ENCODE measurements around the gene PTOV1.

PTOV1 gene

GRCh38 chr19:49894011-49894664 lies 43.2 kb downstream of the PTOV1 start:
- peaks cover 3 to 8% of the 10 kb centered on the region in 2 experiments for H3K4me1 ChIP-seq (ENCODE audit: control insufficient read depth in 1 of 2, insufficient read depth in 2 of 2, low read length in 2 of 2)
- no peaks in the 10 kb centered on the region for H3K27me3 ChIP-seq (ENCODE audit: insufficient read depth, low read length)
- no peak overlapping the region for H3K27ac ChIP-seq (ENCODE audit: low read depth, low read length)
- H3K79me2 ChIP-seq (ENCODE audit: control insufficient read depth, insufficient read depth, low read length, poor library complexity): no peaks in the 10 kb centered on the region
- no CpG with 5 or more reads among the region's 18 CpGs for WGBS (ENCODE audit: extremely low coverage, insufficient coverage, insufficient read length)
- H3K9me3 ChIP-seq (ENCODE audit: insufficient read depth, low read depth, low read length): peaks cover 12% of the 10 kb centered on the region
- H3K23ac ChIP-seq (ENCODE audit: low read length): no peak overlapping the region
- H3K4ac ChIP-seq (ENCODE audit: low read depth, low read length): no peak overlapping the region
- H3K4me3 ChIP-seq (ENCODE audit: low read depth, low read length): no peak overlapping the region
- no peaks in the 10 kb centered on the region for H3K36me3 ChIP-seq (ENCODE audit: control insufficient read depth in 1 of 2, insufficient read depth in 2 of 2, low read length in 2 of 2)
- H2AFZ ChIP-seq (ENCODE audit: insufficient read depth, low read length, poor library complexity): no peak overlapping the region
- H4K12ac ChIP-seq (ENCODE audit: low read depth, low read length): no peak overlapping the region
- H4K8ac ChIP-seq (ENCODE audit: low read depth, low read length): no peak overlapping the region
- H2BK12ac ChIP-seq (ENCODE audit: low read length): no peak overlapping the region
- no peak overlapping the region for H2AK5ac ChIP-seq (ENCODE audit: low read length)
- H3K18ac ChIP-seq (ENCODE audit: low read length): no peak overlapping the region
- H3K4me2 ChIP-seq (ENCODE audit: low read length): no peak overlapping the region
- no peak overlapping the region for H2BK5ac ChIP-seq (ENCODE audit: low read depth, low read length, poor library complexity)
- no peak for DNase-seq
- H4K91ac ChIP-seq (ENCODE audit: low read depth, low read length): no peak overlapping the region
- no peaks in the 10 kb centered on the region for H3K79me1 ChIP-seq (ENCODE audit: low read length)
- H2BK120ac ChIP-seq (ENCODE audit: insufficient read depth, low read length, poor library complexity): no peak overlapping the region
- H3K14ac ChIP-seq (ENCODE audit: low read length): no peak overlapping the region
- no peak overlapping the region for H3K9ac ChIP-seq (ENCODE audit: low read length)

GRCh38 chr19:49894879-49895565 lies 44.1 kb downstream of the PTOV1 start:
- WGBS (ENCODE audit: extremely low coverage, insufficient coverage, insufficient read length): no CpG with 5 or more reads among the region's 17 CpGs
- Histone ChIP-seq H3K79me2 (ENCODE audit: control insufficient read depth, insufficient read depth, low read length, poor library complexity) (no peaks in the 10 kb centered on the region), H3K36me3 (ENCODE audit: control insufficient read depth in 1 of 2, insufficient read depth in 2 of 2, low read length in 2 of 2) (no peaks in the 10 kb centered on the region), H2BK120ac (ENCODE audit: insufficient read depth, low read length, poor library complexity) (no peak overlapping the region), H2BK12ac (ENCODE audit: low read length) (no peak overlapping the region), H3K18ac (ENCODE audit: low read length) (no peak overlapping the region), H3K4me2 (ENCODE audit: low read length) (no peak overlapping the region), H3K79me1 (ENCODE audit: low read length) (no peaks in the 10 kb centered on the region), H3K4me3 (ENCODE audit: low read depth, low read length) (no peak overlapping the region), H3K27me3 (ENCODE audit: insufficient read depth, low read length) (no peaks in the 10 kb centered on the region), H4K12ac (ENCODE audit: low read depth, low read length) (no peak overlapping the region), H3K4me1 (ENCODE audit: control insufficient read depth in 1 of 2, insufficient read depth in 2 of 2, low read length in 2 of 2) (peaks cover 3 to 6% of the 10 kb centered on the region in 2 experiments), H3K14ac (ENCODE audit: low read length) (no peak overlapping the region), H3K23ac (ENCODE audit: low read length) (no peak overlapping the region), H2AK5ac (ENCODE audit: low read length) (no peak overlapping the region), H3K9ac (ENCODE audit: low read length) (peak overlapping the region; percentile 55), H4K91ac (ENCODE audit: low read depth, low read length) (no peak overlapping the region), H4K8ac (ENCODE audit: low read depth, low read length) (no peak overlapping the region), H3K4ac (ENCODE audit: low read depth, low read length) (no peak overlapping the region), H3K27ac (ENCODE audit: low read depth, low read length) (no peak overlapping the region), H2AFZ (ENCODE audit: insufficient read depth, low read length, poor library complexity) (no peak overlapping the region), H2BK5ac (ENCODE audit: low read depth, low read length, poor library complexity) (no peak overlapping the region), H3K9me3 (ENCODE audit: insufficient read depth, low read depth, low read length) (peaks cover 6% of the 10 kb centered on the region)
- DNase-seq: peak in 1 of 2 donors; percentile 27

- Histone ChIP-seq H2AFZ (ENCODE audit: insufficient read depth, low read length, poor library complexity) (no peak overlapping the region), H4K12ac (ENCODE audit: low read depth, low read length) (no peak overlapping the region), H3K23ac (ENCODE audit: low read length) (no peak overlapping the region), H3K9ac (ENCODE audit: low read length) (peak overlapping the region; percentile 42), H3K4me1 (ENCODE audit: control insufficient read depth in 1 of 2, insufficient read depth in 2 of 2, low read length in 2 of 2) (peaks cover 0 to 2% of the 10 kb centered on the region in 2 experiments), H3K4me3 (ENCODE audit: low read depth, low read length) (no peak overlapping the region), H2BK120ac (ENCODE audit: insufficient read depth, low read length, poor library complexity) (no peak overlapping the region), H4K8ac (ENCODE audit: low read depth, low read length) (no peak overlapping the region), H4K91ac (ENCODE audit: low read depth, low read length) (no peak overlapping the region), H3K79me2 (ENCODE audit: control insufficient read depth, insufficient read depth, low read length, poor library complexity) (no peaks in the 10 kb centered on the region), H3K9me3 (ENCODE audit: insufficient read depth, low read depth, low read length) (peaks cover 4% of the 10 kb centered on the region), H3K14ac (ENCODE audit: low read length) (no peak overlapping the region), H3K36me3 (ENCODE audit: control insufficient read depth in 1 of 2, insufficient read depth in 2 of 2, low read length in 2 of 2) (no peaks in the 10 kb centered on the region), H3K79me1 (ENCODE audit: low read length) (no peaks in the 10 kb centered on the region), H3K4ac (ENCODE audit: low read depth, low read length) (no peak overlapping the region), H2BK12ac (ENCODE audit: low read length) (no peak overlapping the region), H3K4me2 (ENCODE audit: low read length) (no peak overlapping the region), H2BK5ac (ENCODE audit: low read depth, low read length, poor library complexity) (no peak overlapping the region), H3K27ac (ENCODE audit: low read depth, low read length) (no peak overlapping the region), H2AK5ac (ENCODE audit: low read length) (no peak overlapping the region), H3K18ac (ENCODE audit: low read length) (no peak overlapping the region), H3K27me3 (ENCODE audit: insufficient read depth, low read length) (no peaks in the 10 kb centered on the region)
- DNase-seq: no peak
- WGBS (ENCODE audit: extremely low coverage, insufficient coverage, insufficient read length): no CpG with 5 or more reads among the region's 17 CpGs
Observed at GRCh38 chr19:49895566-49896297, 44.8 kb downstream of the PTOV1 start.

DNA sequence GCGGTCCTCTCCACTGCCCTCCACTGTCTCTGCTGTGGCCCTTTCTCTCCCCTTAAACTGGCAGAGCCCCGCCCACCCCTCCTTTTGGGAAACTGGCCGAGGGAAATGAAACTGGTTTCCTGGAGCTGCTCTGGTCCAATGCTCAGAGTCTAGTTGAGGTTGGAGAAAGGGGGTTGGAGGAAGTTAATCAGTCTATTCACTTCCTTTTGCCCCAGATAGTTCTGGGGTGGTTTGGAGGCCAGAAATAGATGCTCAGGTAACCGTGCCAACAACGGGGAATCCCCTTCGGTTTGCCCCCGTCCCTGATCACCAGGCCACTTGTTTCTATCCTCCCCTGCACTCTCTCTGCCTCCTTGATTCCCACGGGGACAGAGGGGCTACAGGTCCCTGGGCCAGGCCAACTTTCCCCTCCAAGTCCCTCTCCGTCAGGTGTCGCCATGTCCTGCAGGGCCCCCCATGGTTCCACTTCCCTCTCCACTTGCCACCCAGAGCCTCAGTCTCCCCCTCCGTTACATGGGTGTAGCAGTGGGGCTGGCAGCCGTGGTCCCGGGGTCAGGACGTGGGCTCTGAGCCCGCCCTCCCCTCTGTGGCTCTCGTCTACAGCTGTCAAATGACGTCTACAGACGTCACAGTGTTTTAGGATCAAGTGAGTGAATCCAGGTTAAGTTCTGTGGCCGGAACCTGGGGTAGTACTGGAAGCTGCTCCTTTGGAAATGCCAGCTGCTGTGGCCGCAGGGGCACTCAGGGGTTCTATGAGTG lies 46.1 kb downstream of the PTOV1 start, which contains the start of gene IL4I1:
TSS of gene IL4I1 (minus strand) at position 25 of the 759 bp plus-strand sequence. CDS start 727 bp downstream, outside the sequence.
- Histone ChIP-seq H3K79me2 (ENCODE audit: control insufficient read depth, insufficient read depth, low read length, poor library complexity) (no peaks in the 10 kb centered on the region), H3K36me3 (ENCODE audit: control insufficient read depth in 1 of 2, insufficient read depth in 2 of 2, low read length in 2 of 2) (no peaks in the 10 kb centered on the region), H3K4me2 (ENCODE audit: low read length) (no peak within 1 kb of the TSS), H3K4ac (ENCODE audit: low read depth, low read length) (no peak within 1 kb of the TSS), H3K4me1 (ENCODE audit: control insufficient read depth in 1 of 2, insufficient read depth in 2 of 2, low read length in 2 of 2) (no peaks in the 10 kb centered on the region), H3K27ac (ENCODE audit: low read depth, low read length) (no peak within 1 kb of the TSS), H3K27me3 (ENCODE audit: insufficient read depth, low read length) (no peaks in the 10 kb centered on the region), H2BK5ac (ENCODE audit: low read depth, low read length, poor library complexity) (no peak within 1 kb of the TSS), H2BK12ac (ENCODE audit: low read length) (no peak within 1 kb of the TSS), H3K9me3 (ENCODE audit: insufficient read depth, low read depth, low read length) (peaks cover 4% of the 10 kb centered on the region), H2BK120ac (ENCODE audit: insufficient read depth, low read length, poor library complexity) (no peak within 1 kb of the TSS), H3K18ac (ENCODE audit: low read length) (no peak within 1 kb of the TSS), H4K12ac (ENCODE audit: low read depth, low read length) (no peak within 1 kb of the TSS), H3K4me3 (ENCODE audit: low read depth, low read length) (no peak within 1 kb of the TSS), H2AFZ (ENCODE audit: insufficient read depth, low read length, poor library complexity) (no peak within 1 kb of the TSS), H3K79me1 (ENCODE audit: low read length) (no peaks in the 10 kb centered on the region), H4K8ac (ENCODE audit: low read depth, low read length) (no peak within 1 kb of the TSS), H3K9ac (ENCODE audit: low read length) (peak within 1 kb of the TSS; percentile 42), H3K14ac (ENCODE audit: low read length) (no peak within 1 kb of the TSS), H2AK5ac (ENCODE audit: low read length) (no peak within 1 kb of the TSS), H4K91ac (ENCODE audit: low read depth, low read length) (no peak within 1 kb of the TSS), H3K23ac (ENCODE audit: low read length) (no peak within 1 kb of the TSS)
- peak in 1 of 2 donors; percentile 25 for DNase-seq
- WGBS (ENCODE audit: extremely low coverage, insufficient coverage, insufficient read length): no CpG with 5 or more reads among the region's 20 CpGs
